PC-3 (cell line): Measurements from ENCODE around the gene ULK4. TPM values are rescaled to one million over a fixed set of nuclear protein-coding genes. Genes with fewer than 3 reads are reported as not detected.

Source experiments
- ATAC-seq: fragments of 200-7000 bp; cut with Tn5 transposase; 2 replicates; pipeline ENCODE4 v1.9.1; 2020; ENCODE audit warnings: mild to moderate bottlenecking, moderate library complexity
- BruUV-seq: library from RNA; stranded (reverse); fragments of 400-500 nt; replicated peaks from 2 replicates; lab custom pipeline; 2021; lab: Mats Ljungman, UMichigan
- CTCF ChIA-PET: fragments of 300-600 bp; sonication (Branson Sonifier 250); formaldehyde crosslinking; loops from one replicate; lab custom pipeline; 2022; ENCODE audit warnings: antibody characterized with exemption; lab: Charles Lee
- POLR2A ChIA-PET: fragments of 300-600 bp; sonication (Branson Sonifier 250); formaldehyde crosslinking; loops from one replicate; lab custom pipeline; 2022; ENCODE audit warnings: antibody characterized with exemption; ENCODE audit not compliant: unreplicated experiment; lab: Charles Lee
- DNase-seq: peaks from one replicate; pipeline ENCODE4 v3.0.0-alpha.2; 2015
- H2AFZ ChIP-seq: fragments of 300-600 bp; sonication (generic); 2 replicates; pipeline ENCODE4 v1.6.0; 2016; ENCODE audit warnings: antibody characterized with exemption, low read length
- H3F3A ChIP-seq: fragments of 300-600 bp; sonication (generic); one replicate; pipeline ENCODE4 v1.6.0; 2017; ENCODE audit warnings: antibody characterized with exemption, low read length, control low read depth, mild to moderate bottlenecking; ENCODE audit not compliant: unreplicated experiment
- H3K27ac ChIP-seq: fragments of 300-600 bp; sonication (generic); 2 replicates; pipeline ENCODE4 v1.5.1; 2016; ENCODE audit warnings: mild to moderate bottlenecking, low read length
- H3K27me3 ChIP-seq: fragments of 300-600 bp; sonication (generic); 2 replicates; pipeline ENCODE4 v1.6.1; 2016; ENCODE audit warnings: low read length, mixed read lengths
- H3K36me3 ChIP-seq: fragments of 300-600 bp; sonication (generic); 2 replicates; pipeline ENCODE4 v1.6.1; 2016; ENCODE audit warnings: low read depth, mixed run types, low read length, mixed read lengths
- H3K4me1 ChIP-seq: fragments of 300-600 bp; sonication (generic); 2 replicates; pipeline ENCODE4 v1.5.1; 2016; ENCODE audit warnings: low read length; ENCODE audit not compliant: insufficient read depth
- H3K4me2 ChIP-seq: fragments of 300-600 bp; sonication (generic); 2 replicates; pipeline ENCODE4 v1.6.0; 2016; ENCODE audit warnings: low read length
- H3K4me3 ChIP-seq: fragments of 300-600 bp; sonication (generic); 2 replicates; pipeline ENCODE4 v1.5.1; 2016; ENCODE audit warnings: mild to moderate bottlenecking, low read length, mixed read lengths
- H3K79me2 ChIP-seq: fragments of 300-600 bp; sonication (generic); 2 replicates; pipeline ENCODE4 v1.6.1; 2017; ENCODE audit warnings: low read length, mixed read lengths
- H3K9ac ChIP-seq: fragments of 300-600 bp; sonication (generic); 2 replicates; pipeline ENCODE4 v1.6.0; 2016; ENCODE audit warnings: mild to moderate bottlenecking, low read length
- H3K9me2 ChIP-seq: fragments of 300-600 bp; sonication (generic); replicated peaks from 2 replicates; pipeline ENCODE4 v1.6.1; 2016; ENCODE audit warnings: mixed run types, low read length, mixed read lengths
- H3K9me3 ChIP-seq: fragments of 300-600 bp; sonication (generic); 2 replicates; pipeline ENCODE4 v1.6.1; 2016; ENCODE audit warnings: low read length, mixed read lengths
- H4K20me1 ChIP-seq: fragments of 300-600 bp; sonication (generic); 2 replicates; pipeline ENCODE4 v1.6.1; 2016; ENCODE audit warnings: low read length, mixed read lengths
- CTCF ChIP-seq: fragments of 300-600 bp; sonication (generic); conservative IDR thresholded peaks from 2 replicates; pipeline ENCODE4 v1.5.1; 2017; ENCODE audit warnings: antibody characterized with exemption, low read depth, mild to moderate bottlenecking, low read length
- EZH2 ChIP-seq: fragments of 300-600 bp; sonication (generic); IDR thresholded peaks from one replicate; pipeline ENCODE4 v1.6.1; 2017; ENCODE audit warnings: antibody characterized with exemption, mild to moderate bottlenecking, low read length; ENCODE audit not compliant: unreplicated experiment
- EZH2phosphoT487 ChIP-seq: fragments of 300-600 bp; sonication (generic); IDR thresholded peaks from 2 replicates; pipeline ENCODE4 v1.6.1; 2018; ENCODE audit warnings: mild to moderate bottlenecking, antibody characterized with exemption, low read length, borderline replicate concordance
- intact Hi-C: fragments of 100-400 bp; cut with micrococcal nuclease; formaldehyde crosslinking; loops from 2 replicates; pipeline ENCODE4 v1.9.0; 2023
- total RNA-seq: library from RNA; depleted of rRNA; stranded (reverse); fragments of >200 nt; gene quantifications from 2 replicates; pipeline ENCODE4 v1.2.3, GENCODE V29; 2014

Gene ULK4
- total RNA-seq, 1 experiment from 2014 or later: 4.8 TPM

- ATAC-seq (no peak), DNase-seq (no peak)
- no TSS peak for BruUV-seq
- no peaks in the 10 kb centered on the region for H3K4me1 ChIP-seq
- intact Hi-C loops: no loop called here
- H4K20me1 ChIP-seq: no peaks in the 10 kb centered on the region
- H3K36me3 ChIP-seq: no peaks in the 10 kb centered on the region
- peaks cover 12% of the 10 kb centered on the region for H3K27me3 ChIP-seq
- POLR2A ChIA-PET: interaction anchor here (0.6 kb wide), 1 partner anchor 1137 kb away, joined by 3 read pairs; no protein-coding TSS in a partner anchor
- no peaks in the 10 kb centered on the region for H3K9me2 ChIP-seq
- CTCF ChIA-PET: no interaction called here
- no peaks in the 10 kb centered on the region for H3F3A ChIP-seq
- no peak overlapping the region for H3K9ac ChIP-seq
- H2AFZ ChIP-seq: no peak overlapping the region
- TF ChIP-seq CTCF (no peak), EZH2phosphoT487 (no peak), EZH2 (no peak)
- no peak overlapping the region for H3K4me3 ChIP-seq
- H3K27ac ChIP-seq: no peak overlapping the region
- H3K9me3 ChIP-seq: no peaks in the 10 kb centered on the region
- no peak overlapping the region for H3K4me2 ChIP-seq
- no peaks in the 10 kb centered on the region for H3K79me2 ChIP-seq
Measured at GRCh38 chr3:41485484-41485883, 476.4 kb downstream of the ULK4 start.

- no peaks in the 10 kb centered on the region for H3F3A ChIP-seq
- H3K79me2 ChIP-seq: no peaks in the 10 kb centered on the region
- peaks cover 12% of the 10 kb centered on the region for H3K27me3 ChIP-seq
- no peak overlapping the region for H3K4me2 ChIP-seq
- intact Hi-C loops: no loop called here
- H3K4me3 ChIP-seq: no peak overlapping the region
- no peaks in the 10 kb centered on the region for H3K4me1 ChIP-seq
- ATAC-seq (no peak), DNase-seq (no peak)
- no peak overlapping the region for H3K27ac ChIP-seq
- CTCF ChIA-PET: no interaction called here
- BruUV-seq: no TSS peak
- TF ChIP-seq EZH2 (no peak), EZH2phosphoT487 (no peak), CTCF (no peak)
- H3K36me3 ChIP-seq: no peaks in the 10 kb centered on the region
- no peaks in the 10 kb centered on the region for H3K9me3 ChIP-seq
- no peaks in the 10 kb centered on the region for H4K20me1 ChIP-seq
- H3K9ac ChIP-seq: no peak overlapping the region
- no peaks in the 10 kb centered on the region for H3K9me2 ChIP-seq
- POLR2A ChIA-PET: no interaction called here
- no peak overlapping the region for H2AFZ ChIP-seq
Measured at GRCh38 chr3:41482134-41482533, 479.8 kb downstream of the ULK4 start.

GRCh38 chr3:41478278-41478677, 483.6 kb downstream of the ULK4 start:
- no peak overlapping the region for H3K4me3 ChIP-seq
- CTCF ChIA-PET: no interaction called here

More at GRCh38 chr3:41478278-41478677, 483.6 kb downstream of the ULK4 start:
- no peaks in the 10 kb centered on the region for H3K9me2 ChIP-seq
- no peaks in the 10 kb centered on the region for H3F3A ChIP-seq
- no peak for TF ChIP-seq EZH2
- no peak for TF ChIP-seq EZH2phosphoT487
- no peak for TF ChIP-seq CTCF
- H3K4me1 ChIP-seq: no peaks in the 10 kb centered on the region
- POLR2A ChIA-PET: interaction anchor here (0.7 kb wide), 1 partner anchor 39 kb away, joined by 6 read pairs; no protein-coding TSS in a partner anchor
- ATAC-seq (no peak), DNase-seq (no peak)
- no peak overlapping the region for H3K4me2 ChIP-seq
- no peaks in the 10 kb centered on the region for H3K27me3 ChIP-seq
- H3K27ac ChIP-seq: no peak overlapping the region
- H3K9ac ChIP-seq: no peak overlapping the region
- H3K79me2 ChIP-seq: no peaks in the 10 kb centered on the region
- H3K9me3 ChIP-seq: 0 out of 2 replicates have a peak, but pooled peaks cover 6% of the 10 kb centered on the region
- BruUV-seq: no TSS peak
- H3K36me3 ChIP-seq: no peaks in the 10 kb centered on the region
- no peak overlapping the region for H2AFZ ChIP-seq
- no peaks in the 10 kb centered on the region for H4K20me1 ChIP-seq
- intact Hi-C loops: no loop called here
